SH-SY5Y (cell line): Measurements from ENCODE around the gene KIRREL2.

Experiments
- GATA2 ChIP-seq: IDR thresholded peaks from 2 replicates; pipeline ENCODE4 v1.6.1; 2011; ENCODE audit warnings: mild to moderate bottlenecking, low read depth, low read length
- GATA3 ChIP-seq: IDR thresholded peaks from 2 replicates; pipeline ENCODE4 v1.6.1; 2011; ENCODE audit warnings: low read depth, mild to moderate bottlenecking, low read length, moderate library complexity

DNA sequence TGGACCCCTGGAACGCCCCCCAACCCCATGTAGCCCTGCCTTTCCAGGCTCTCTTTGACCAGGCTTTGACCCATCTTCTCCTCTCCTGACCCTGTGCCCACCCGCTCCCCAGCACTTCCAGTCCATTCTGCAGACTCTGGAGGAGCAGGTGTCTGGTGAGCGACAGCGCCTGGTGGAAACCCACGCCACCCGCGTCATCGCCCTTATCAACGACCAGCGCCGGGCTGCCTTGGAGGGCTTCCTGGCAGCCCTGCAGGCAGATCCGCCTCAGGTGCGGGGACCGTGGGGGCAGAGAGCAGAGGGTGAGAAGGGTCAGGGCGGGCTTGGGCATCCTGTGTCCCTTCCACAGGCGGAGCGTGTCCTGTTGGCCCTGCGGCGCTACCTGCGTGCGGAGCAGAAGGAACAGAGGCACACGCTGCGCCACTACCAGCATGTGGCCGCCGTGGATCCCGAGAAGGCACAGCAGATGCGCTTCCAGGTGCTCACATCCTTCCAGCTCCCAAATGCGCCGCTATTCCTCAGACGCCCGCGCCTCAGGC, 17.8 kb downstream of the KIRREL2 start:
- TF ChIP-seq GATA3 (no peak), GATA2 (no peak)
